ENCODE measurements around the gene ZFP69B.

The ZFP69B gene

DNA sequence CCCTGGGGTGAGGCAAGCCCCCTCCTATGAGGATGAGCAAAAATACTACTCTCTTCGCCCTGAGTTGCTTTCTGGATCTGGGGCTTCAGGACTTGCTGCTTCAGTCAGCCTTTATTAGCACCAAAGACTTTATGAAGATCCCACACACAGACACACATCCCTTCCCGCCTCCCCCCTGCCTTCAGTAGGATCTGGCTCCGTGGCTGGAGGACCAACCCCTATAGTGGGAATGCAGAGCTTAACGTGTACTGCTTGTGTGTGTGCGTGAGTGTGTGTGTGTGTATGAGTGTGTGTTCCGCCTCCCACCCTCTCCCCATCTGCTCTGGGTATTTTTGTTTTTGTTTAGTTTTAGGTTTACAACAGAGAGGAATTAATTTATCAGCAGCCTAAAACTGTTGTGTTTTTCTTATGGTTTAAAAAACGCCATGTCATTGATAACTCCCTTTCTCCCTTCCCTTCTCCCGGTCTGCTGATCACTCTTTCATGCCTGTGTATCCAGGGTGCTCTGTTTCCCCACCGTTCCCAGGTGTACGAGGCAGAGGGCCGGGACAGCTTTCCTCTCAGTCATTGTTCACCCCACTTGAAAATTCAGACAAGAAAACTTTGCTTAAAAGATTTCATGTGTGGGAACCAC lies 27.5 kb upstream of the ZFP69B start:
- Histone ChIP-seq H3K27ac (peak overlapping the region in 1 of 2 donors; percentile 47), H3K4me3 (no peak overlapping the region)
- TF ChIP-seq, protein P1, sequence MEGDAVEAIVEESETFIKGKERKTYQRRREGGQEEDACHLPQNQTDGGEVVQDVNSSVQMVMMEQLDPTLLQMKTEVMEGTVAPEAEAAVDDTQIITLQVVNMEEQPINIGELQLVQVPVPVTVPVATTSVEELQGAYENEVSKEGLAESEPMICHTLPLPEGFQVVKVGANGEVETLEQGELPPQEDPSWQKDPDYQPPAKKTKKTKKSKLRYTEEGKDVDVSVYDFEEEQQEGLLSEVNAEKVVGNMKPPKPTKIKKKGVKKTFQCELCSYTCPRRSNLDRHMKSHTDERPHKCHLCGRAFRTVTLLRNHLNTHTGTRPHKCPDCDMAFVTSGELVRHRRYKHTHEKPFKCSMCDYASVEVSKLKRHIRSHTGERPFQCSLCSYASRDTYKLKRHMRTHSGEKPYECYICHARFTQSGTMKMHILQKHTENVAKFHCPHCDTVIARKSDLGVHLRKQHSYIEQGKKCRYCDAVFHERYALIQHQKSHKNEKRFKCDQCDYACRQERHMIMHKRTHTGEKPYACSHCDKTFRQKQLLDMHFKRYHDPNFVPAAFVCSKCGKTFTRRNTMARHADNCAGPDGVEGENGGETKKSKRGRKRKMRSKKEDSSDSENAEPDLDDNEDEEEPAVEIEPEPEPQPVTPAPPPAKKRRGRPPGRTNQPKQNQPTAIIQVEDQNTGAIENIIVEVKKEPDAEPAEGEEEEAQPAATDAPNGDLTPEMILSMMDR (IDR thresholded peaks at IDR 0.05), result no peak
- no peak for DNase-seq (ENCODE audit: low spot score)

DNA sequence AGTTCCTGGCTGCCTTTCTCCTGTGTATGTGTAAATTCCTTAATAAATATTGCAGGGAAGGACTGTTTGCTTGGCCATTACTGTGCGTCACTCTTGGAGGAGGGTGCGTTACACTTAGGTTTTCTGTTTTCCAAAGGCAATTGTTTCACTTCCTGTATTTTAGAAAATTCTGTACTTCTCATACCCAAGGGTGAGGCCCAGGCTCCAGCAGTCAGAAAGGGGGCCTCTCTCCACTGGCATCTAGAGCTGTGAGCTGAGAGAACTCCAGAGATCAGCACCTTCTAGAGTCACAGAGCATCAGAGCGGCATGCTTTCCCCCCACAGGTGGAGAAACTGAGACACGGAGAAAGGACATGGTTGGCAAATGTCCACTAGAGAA lies 27.0 kb upstream of the ZFP69B start:
- no peak overlapping the region for H3K4me3 ChIP-seq
- H3K27ac ChIP-seq, result peak overlapping the region in 1 of 2 donors; percentile 47
- no peak for DNase-seq (ENCODE audit: low spot score)
- TF ChIP-seq, protein P1 (IDR thresholded peaks at IDR 0.05), result no peak

DNA sequence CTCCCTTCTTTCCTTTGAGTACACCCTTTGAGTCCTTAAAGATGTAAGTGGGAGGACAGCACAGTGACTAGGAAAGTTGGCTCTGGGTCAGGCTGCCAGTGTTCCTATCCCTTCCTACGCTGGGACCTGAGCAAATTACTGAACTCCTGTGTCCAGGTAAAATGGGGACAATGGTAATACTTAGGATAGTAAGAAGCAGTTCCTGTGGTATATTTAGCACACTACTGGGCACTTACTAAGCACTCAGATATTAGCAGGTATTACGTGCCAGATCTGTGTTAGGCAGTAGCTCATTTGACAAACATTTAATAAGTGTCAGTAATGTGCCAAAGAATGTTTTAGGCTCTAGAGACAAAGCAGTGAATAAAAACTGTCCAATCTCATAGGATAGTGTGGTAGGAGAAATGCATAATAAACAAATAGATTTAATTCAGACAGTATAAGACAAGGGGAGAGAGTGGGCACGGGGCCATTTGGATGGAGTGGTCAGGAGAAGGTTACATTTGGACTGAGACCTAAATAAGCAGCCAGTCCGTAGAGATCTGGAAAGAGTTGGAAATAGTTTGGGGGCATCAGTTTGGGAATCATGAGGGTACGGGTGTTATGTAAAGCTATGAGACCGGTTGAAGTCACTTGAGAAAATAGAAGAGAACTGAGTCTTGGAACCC lies 26.2 kb upstream of the ZFP69B start:
- Histone ChIP-seq H3K27ac (peak overlapping the region in 1 of 2 donors; percentile 1), H3K4me3 (no peak overlapping the region)
- DNase-seq (ENCODE audit: low spot score), result no peak
- TF ChIP-seq, protein P1 (IDR thresholded peaks at IDR 0.05), result no peak

DNA sequence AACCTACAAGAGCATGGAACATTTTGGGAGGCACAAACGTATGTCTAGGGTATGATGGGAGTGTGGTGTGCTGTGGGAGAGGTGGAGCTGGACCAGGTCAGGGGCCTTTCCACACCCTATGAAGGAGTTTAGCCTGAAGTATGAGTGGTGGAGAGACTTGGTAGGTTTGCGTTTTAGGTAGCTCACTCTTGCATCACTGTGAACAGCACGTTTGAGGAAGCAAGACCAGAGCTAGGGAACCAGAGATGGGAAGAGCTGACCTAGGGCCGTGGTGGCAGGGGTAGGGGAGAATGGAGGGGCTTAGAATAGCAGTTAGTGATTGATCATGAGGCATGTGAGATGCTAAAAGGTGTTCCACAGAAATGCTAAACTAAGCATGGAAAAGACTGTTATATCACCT lies 25.1 kb upstream of the ZFP69B start:
- TF ChIP-seq, protein P1 (IDR thresholded peaks at IDR 0.05), result no peak
- Histone ChIP-seq H3K4me3 (no peak overlapping the region), H3K27ac (no peak overlapping the region)
- no peak for DNase-seq (ENCODE audit: low spot score)

DNA sequence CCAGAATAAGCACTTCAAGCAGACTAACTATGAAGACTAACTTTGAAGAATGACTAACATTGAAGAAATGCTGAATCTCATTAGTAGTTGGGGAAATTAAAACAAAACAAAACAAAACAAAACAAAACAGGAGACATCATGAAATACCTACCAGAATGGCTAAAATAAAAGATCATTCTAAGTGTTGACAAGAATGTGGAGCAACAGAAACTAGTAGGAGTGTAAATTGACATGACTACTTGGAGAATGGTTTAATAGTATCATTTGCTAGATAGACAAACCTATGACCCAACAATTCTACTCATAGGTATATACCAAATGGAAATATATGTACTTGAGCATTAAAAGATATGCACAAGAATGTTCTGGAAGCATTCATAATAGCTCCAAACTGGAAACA lies 18.9 kb upstream of the ZFP69B start:
- no peak for DNase-seq (ENCODE audit: low spot score)
- no peak overlapping the region for H3K4me3 ChIP-seq
- H3K27ac ChIP-seq, result no peak overlapping the region
- TF ChIP-seq, protein P1 (IDR thresholded peaks at IDR 0.05), result no peak

DNA sequence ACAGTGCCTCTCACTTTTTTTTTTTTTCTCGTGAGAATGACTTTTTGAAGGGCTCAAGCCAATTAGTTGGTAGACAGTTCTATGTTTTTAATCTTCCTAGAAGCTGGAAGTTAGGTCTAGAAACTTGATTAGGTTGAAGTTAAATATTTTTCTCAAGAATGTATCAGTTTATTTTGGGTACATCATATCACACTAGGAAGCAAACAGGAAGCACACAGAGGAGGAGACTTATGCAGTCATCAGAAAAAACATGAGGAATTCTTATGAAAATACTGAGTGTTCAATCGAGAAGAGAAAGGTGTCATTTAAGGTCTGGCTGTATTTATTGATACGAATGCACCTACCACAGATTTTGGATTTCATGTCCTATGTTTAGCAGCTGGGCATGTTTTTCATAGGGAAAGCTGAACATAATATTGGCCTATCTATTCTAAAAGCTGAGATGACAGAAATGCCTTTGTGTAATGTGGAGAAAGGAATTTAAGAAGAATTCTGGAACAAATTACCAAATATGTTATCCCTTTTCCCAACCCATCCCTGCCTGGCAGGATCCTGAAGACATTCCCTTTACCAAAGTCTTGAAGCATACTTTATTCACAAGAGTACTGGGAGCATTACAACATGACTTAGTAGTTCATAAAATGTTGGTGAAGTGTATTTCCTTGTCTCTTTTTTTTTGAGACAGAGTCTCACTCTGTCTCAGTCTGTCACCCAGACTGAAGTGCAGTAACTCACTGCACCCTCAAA lies 17.5 kb upstream of the ZFP69B start:
- no peak for DNase-seq (ENCODE audit: low spot score)
- Histone ChIP-seq H3K27ac (no peak overlapping the region), H3K4me3 (no peak overlapping the region)
- TF ChIP-seq, protein P1 (IDR thresholded peaks at IDR 0.05), result no peak

All from coronary artery (tissue), 2 donors.